Right hindlimb (tissue), 1 donor: ENCODE measurements around the gene USP6NL.

Source experiments
- DNase-seq: peaks from one replicate; pipeline ENCODE4 v3.0.0-alpha.2; 2018

USP6NL gene

GRCh38 chr10:11404901-11405300 lies 206.5 kb downstream of the USP6NL start:
- DNase-seq = peak; percentile 65
